Erythroblast (primary cell): ENCODE results near the gene BEND5.

Experiments
- GATA1 ChIP-seq: IDR thresholded peaks from 2 replicates; pipeline ENCODE4 v1.6.1; 2011; ENCODE audit warnings: low read depth, mild to moderate bottlenecking, control low read depth, low read length, moderate library complexity
- POLR2A ChIP-seq: IDR thresholded peaks from 2 replicates; pipeline ENCODE4 v1.6.1; 2011; ENCODE audit warnings: mild to moderate bottlenecking, low read length

- no peak for TF ChIP-seq POLR2A
- TF ChIP-seq GATA1: no peak
Measured at GRCh38 chr1:48823168-48823567, 46.5 kb upstream of the BEND5 start.
